WERI-Rb-1 (cell line): ENCODE measurements around the gene UBALD2.
"Not testable (repeated sequence)": the region's sequence is repeated elsewhere in the genome, so short reads cannot be mapped to it uniquely, and the experiment has no call there.

Experiments used
- DNase-seq: peaks from one replicate; pipeline ENCODE4 v3.0.0-alpha.2; 2020
- H3K27ac ChIP-seq: fragments of 250-450 bp; sonication (Bioruptor Pico); 2 replicates; pipeline ENCODE4 v1.5.1; 2020; ENCODE audit warnings: mild to moderate bottlenecking, moderate library complexity
- H3K27me3 ChIP-seq: fragments of 250-450 bp; sonication (Bioruptor Pico); 2 replicates; pipeline ENCODE4 v1.5.1; 2021; ENCODE audit warnings: mild to moderate bottlenecking, low read depth, moderate library complexity; ENCODE audit not compliant: insufficient read depth, severe bottlenecking
- H3K36me3 ChIP-seq: fragments of 250-450 bp; sonication (Bioruptor Pico); 2 replicates; pipeline ENCODE4 v1.5.1; 2020; ENCODE audit warnings: mild to moderate bottlenecking, moderate library complexity
- H3K4me3 ChIP-seq: 2 replicates; pipeline ENCODE4 v1.5.1; 2011; ENCODE audit warnings: low read depth, mild to moderate bottlenecking, control low read depth, low read length
- H3K9me3 ChIP-seq: fragments of 250-450 bp; sonication (Bioruptor Pico); 2 replicates; pipeline ENCODE4 v1.5.1; 2021; ENCODE audit warnings: mild to moderate bottlenecking, moderate library complexity; ENCODE audit not compliant: severe bottlenecking
- TF ChIP-seq, protein P1 (sequence below): IDR thresholded peaks from 2 replicates; pipeline ENCODE4 v1.5.1; 2011; ENCODE audit warnings: low read depth, mild to moderate bottlenecking, control low read depth, inconsistent platforms, low read length

Gene UBALD2

DNA sequence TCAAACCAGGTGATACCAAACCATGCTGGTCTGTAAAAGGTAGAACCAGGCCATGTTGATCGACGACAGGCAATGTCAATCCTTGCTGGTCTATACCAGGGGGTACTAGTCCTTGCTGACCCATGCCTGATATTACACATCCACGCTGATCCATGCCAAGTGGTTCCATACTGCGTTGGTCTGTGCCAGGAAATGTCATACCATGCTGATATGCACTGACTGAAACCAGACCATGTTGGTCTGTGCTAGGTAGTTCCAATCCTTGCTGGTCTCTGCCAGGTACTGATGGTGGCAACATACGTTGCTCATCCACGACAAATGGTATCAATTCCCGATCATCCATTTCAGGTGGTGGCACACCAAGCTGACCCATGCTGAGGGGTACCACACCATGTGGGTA is 28.0 kb downstream of the UBALD2 start:
- Histone ChIP-seq H3K36me3 (peaks cover 29% of the 10 kb centered on the region), H3K27me3 (no peaks in the 10 kb centered on the region)
- DNase-seq = no peak

DNA sequence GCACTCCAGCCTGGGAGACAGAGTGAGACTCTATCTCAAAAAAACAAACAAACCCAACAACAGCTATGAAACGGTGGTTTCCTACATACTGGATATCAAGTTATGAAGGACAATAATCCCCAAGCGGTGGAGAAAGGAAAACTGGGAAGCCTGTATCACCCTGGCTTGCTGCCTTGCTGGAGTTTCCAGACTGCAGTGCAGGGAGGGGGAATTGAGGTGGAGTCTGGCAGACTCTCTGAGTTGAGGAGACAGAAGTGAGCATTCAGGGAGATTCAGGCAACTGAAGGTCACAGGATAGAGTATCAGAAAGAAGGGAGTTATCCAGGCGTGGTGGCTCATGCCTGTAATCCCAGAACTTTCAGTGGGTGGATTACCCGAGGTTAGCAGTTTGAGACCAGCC is 31.0 kb downstream of the UBALD2 start:
- no peak overlapping the region for H3K4me3 ChIP-seq
- no peaks in the 10 kb centered on the region for H3K27me3 ChIP-seq
- H3K9me3 ChIP-seq = no peaks in the 10 kb centered on the region
- H3K27ac ChIP-seq = no peak overlapping the region
- peaks cover 22% of the 10 kb centered on the region for H3K36me3 ChIP-seq
- TF ChIP-seq, protein P1, sequence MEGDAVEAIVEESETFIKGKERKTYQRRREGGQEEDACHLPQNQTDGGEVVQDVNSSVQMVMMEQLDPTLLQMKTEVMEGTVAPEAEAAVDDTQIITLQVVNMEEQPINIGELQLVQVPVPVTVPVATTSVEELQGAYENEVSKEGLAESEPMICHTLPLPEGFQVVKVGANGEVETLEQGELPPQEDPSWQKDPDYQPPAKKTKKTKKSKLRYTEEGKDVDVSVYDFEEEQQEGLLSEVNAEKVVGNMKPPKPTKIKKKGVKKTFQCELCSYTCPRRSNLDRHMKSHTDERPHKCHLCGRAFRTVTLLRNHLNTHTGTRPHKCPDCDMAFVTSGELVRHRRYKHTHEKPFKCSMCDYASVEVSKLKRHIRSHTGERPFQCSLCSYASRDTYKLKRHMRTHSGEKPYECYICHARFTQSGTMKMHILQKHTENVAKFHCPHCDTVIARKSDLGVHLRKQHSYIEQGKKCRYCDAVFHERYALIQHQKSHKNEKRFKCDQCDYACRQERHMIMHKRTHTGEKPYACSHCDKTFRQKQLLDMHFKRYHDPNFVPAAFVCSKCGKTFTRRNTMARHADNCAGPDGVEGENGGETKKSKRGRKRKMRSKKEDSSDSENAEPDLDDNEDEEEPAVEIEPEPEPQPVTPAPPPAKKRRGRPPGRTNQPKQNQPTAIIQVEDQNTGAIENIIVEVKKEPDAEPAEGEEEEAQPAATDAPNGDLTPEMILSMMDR = no peak
- no peak for DNase-seq

More for the DNA sequence above, 28.0 kb downstream of the UBALD2 start:
- TF ChIP-seq, protein P1 = no peak
- Histone ChIP-seq H3K27ac (no peak overlapping the region), H3K9me3 (no peaks in the 10 kb centered on the region), H3K4me3 (no peak overlapping the region)

DNA sequence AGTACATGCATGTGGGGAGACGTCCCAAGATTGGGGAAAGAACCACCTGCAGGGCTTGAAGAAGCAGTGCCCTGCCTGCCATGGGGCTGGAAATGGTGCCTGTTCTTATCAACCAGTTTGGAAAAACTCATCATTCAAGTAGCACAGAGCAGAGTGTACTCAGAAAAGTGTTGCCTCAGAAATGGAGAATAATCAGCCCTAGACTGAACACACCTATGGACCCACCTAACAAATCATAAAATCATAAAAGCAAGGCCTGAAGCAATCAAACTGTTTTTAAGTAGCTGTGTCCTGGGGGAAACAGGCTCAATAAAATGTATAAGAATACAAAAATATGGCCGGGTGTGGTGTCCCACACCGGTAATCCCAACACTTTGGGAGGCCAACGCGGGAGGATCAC is 31.7 kb downstream of the UBALD2 start:
- H3K36me3 ChIP-seq = peaks cover 16% of the 10 kb centered on the region
- TF ChIP-seq, protein P1 = no peak
- DNase-seq = no peak
- H3K4me3 ChIP-seq = no peak overlapping the region
- H3K27ac ChIP-seq = no peak overlapping the region
- no peaks in the 10 kb centered on the region for H3K27me3 ChIP-seq
- no peaks in the 10 kb centered on the region for H3K9me3 ChIP-seq

GRCh38 chr17:76297436-76297835 is 32.3 kb downstream of the UBALD2 start:
- H3K36me3 ChIP-seq = peaks cover 17% of the 10 kb centered on the region

DNA sequence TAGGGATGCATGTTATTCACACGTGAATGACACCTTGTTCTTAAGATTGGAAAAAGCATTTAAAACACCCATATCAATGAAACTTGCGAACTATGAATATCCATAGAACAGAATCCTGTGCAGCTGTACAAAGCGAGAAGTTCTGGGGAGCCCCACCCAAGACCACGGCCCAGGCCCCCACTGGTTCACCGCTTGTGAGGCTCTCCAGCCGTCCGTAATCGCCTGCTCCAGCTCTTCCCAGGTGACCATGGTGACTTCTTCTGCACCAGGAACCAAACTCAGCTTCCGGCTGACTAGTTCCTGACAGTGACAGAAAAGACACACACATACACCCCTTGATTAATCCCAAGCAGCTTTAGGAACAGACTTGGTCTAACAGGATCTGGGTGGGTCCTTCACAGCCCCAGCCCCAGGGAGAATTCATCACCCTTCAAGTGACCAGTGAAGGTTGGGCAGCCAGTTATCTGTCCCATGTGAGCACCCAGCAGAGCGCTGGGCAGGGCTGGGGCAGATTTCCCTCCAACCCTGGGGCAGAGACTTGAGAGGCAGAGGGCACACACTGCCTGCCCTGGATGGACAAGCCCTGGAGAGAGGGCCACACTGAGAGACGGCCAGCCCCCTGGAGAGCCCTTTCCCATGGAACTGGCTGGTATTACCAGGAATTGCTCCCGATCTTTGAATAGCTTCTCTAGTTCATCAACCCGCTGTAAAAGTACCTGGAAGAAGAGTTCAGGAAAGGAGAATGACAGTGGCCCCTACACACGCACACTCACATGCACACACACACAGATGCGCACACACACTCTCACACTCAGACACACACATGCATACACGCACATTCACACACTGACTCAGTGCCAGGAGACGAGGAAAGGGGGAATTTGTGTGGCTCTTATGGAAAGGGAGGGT is 39.3 kb downstream of the UBALD2 start:
- Histone ChIP-seq H3K9me3 (no peaks in the 10 kb centered on the region), H3K4me3 (no peak overlapping the region), H3K36me3 (peaks cover 30% of the 10 kb centered on the region), H3K27me3 (no peaks in the 10 kb centered on the region), H3K27ac (no peak overlapping the region)
- no peak for DNase-seq
- TF ChIP-seq, protein P1 = no peak

More at GRCh38 chr17:76297436-76297835, 32.3 kb downstream of the UBALD2 start:
- H3K27me3 ChIP-seq = no peaks in the 10 kb centered on the region
- no peak overlapping the region for H3K4me3 ChIP-seq
- no peak for DNase-seq
- TF ChIP-seq, protein P1 = no peak
- H3K27ac ChIP-seq = no peak overlapping the region
- H3K9me3 ChIP-seq = no peaks in the 10 kb centered on the region

- H3K4me3 ChIP-seq, H3K27me3 ChIP-seq, DNase-seq, H3K9me3 ChIP-seq, H3K27ac ChIP-seq: not testable (repeated sequence)
- peaks cover 31% of the 10 kb centered on the region for H3K36me3 ChIP-seq
Observed at GRCh38 chr17:76305135-76305454, 39.9 kb downstream of the UBALD2 start.
